AG04449 (cell line): ENCODE results near the gene DDIAS.

Experiments
- CTCF ChIA-PET: fragments of 350-600 bp; formaldehyde crosslinking; extraction: SDS; loops from one replicate; lab custom pipeline; 2021; ENCODE audit warnings: antibody characterized with exemption; lab: Yijun Ruan, JAX
- POLR2A ChIA-PET: fragments of 400-600, 350-600 bp; formaldehyde crosslinking; extraction: SDS; loops from one replicate; lab custom pipeline; 2020; ENCODE audit warnings: antibody characterized with exemption, inconsistent platforms; lab: Yijun Ruan, JAX
- DNase-seq: peaks from one replicate; pipeline ENCODE4 v3.0.0-alpha.2; 2010; ENCODE audit warnings: low read depth, low spot score
- H3K4me3 ChIP-seq: 2 replicates; pipeline ENCODE4 v1.5.1; 2011; ENCODE audit warnings: low read depth, mild to moderate bottlenecking, control low read depth, low read length
- CTCF ChIP-seq: IDR thresholded peaks from one replicate; pipeline ENCODE4 v1.5.1; 2011; ENCODE audit warnings: mild to moderate bottlenecking, moderate library complexity, low read length, control low read depth, inconsistent platforms; ENCODE audit not compliant: insufficient read depth; ENCODE audit errors: missing control alignments

Gene DDIAS

GRCh38 chr11:82975882-82976281 is 74.3 kb downstream of the DDIAS start:
- H3K4me3 ChIP-seq, result no peak overlapping the region
- ChIA-PET CTCF (interaction anchor here (1.0 to 1.3 kb wide), 3 partner anchors 13 to 52 kb away, joined by 3 read pairs; no protein-coding TSS in a partner anchor), POLR2A (interaction anchor here (0.8 kb wide), 1 partner anchor 77 kb away, joined by 3 read pairs; no protein-coding TSS in a partner anchor)
- TF ChIP-seq CTCF, result no peak
- no peak for DNase-seq

- no peak for DNase-seq
- CTCF ChIA-PET, result no interaction called here
- no peak overlapping the region for H3K4me3 ChIP-seq
- no peak for TF ChIP-seq CTCF
- POLR2A ChIA-PET, result no interaction called here
These were observed 75.2 kb downstream of the DDIAS start for GRCh38 chr11:82976786-82977185.

GRCh38 chr11:82978422-82979099 is 77.0 kb downstream of the DDIAS start:
- TF ChIP-seq CTCF, result no peak
- ChIA-PET POLR2A (interaction anchor here (0.7 kb wide), 1 partner anchor 180 kb away, joined by 3 read pairs; no protein-coding TSS in a partner anchor), CTCF (no interaction called here)
- peak; percentile 67 for DNase-seq
- no peak overlapping the region for H3K4me3 ChIP-seq

- ChIA-PET POLR2A (interaction anchor here (1.0 kb wide), 1 partner anchor 90 kb away, joined by 3 read pairs; no protein-coding TSS in a partner anchor), CTCF (interaction anchor here (1.2 kb wide), 1 partner anchor 10 kb away, joined by 3 read pairs; no protein-coding TSS in a partner anchor)
- no peak for DNase-seq
- no peak for TF ChIP-seq CTCF
- no peak overlapping the region for H3K4me3 ChIP-seq
These were observed 78.3 kb downstream of the DDIAS start for GRCh38 chr11:82979824-82980223.

GRCh38 chr11:82980292-82980691 is 78.8 kb downstream of the DDIAS start:
- peak; percentile 70 for DNase-seq
- CTCF ChIA-PET, result interaction anchor here (1.2 kb wide), 1 partner anchor 9 kb away, joined by 3 read pairs; no protein-coding TSS in a partner anchor
- POLR2A ChIA-PET, result interaction anchor here (0.6 to 1.0 kb wide), 2 partner anchors 90 to 158 kb away, joined by 3 read pairs; no protein-coding TSS in a partner anchor
- no peak for TF ChIP-seq CTCF
- no peak overlapping the region for H3K4me3 ChIP-seq

GRCh38 chr11:82980947-82981346 is 79.4 kb downstream of the DDIAS start:
- DNase-seq, result no peak
- no peak overlapping the region for H3K4me3 ChIP-seq
- POLR2A ChIA-PET, result interaction anchor here (0.6 to 1.0 kb wide), 2 partner anchors 89 to 158 kb away, joined by 3 read pairs; no protein-coding TSS in a partner anchor
- CTCF ChIA-PET, result interaction anchor here (1.7 kb wide), 1 partner anchor 54 kb away, joined by 4 read pairs; no protein-coding TSS in a partner anchor
- no peak for TF ChIP-seq CTCF
